Left lung (tissue), 10 donors: ENCODE results near the gene EMP3. TPM values are rescaled to one million over a fixed set of nuclear protein-coding genes. Genes with fewer than 3 reads are reported as not detected.

ENCODE experiments used
- ATAC-seq: fragments of 200-7000 bp; cut with Tn5 transposase; one replicate; pipeline ENCODE4 v1.9.1; 2020; ENCODE audit warnings: moderate library complexity
- DNase-seq, 4 donors: peaks; one replicate each; pipeline ENCODE4 v3.0.0-alpha.2; 2013 to 2020
- H3K27ac ChIP-seq, 2 donors: fragments of 200-600 bp; sonication (generic) in 1 of 2; one replicate each; pipeline versions ENCODE4 v1.5.0 to v1.8.0; 2020 to 2021
- H3K27me3 ChIP-seq, 2 donors: fragments of 200-600 bp; sonication (generic) in 1 of 2; one replicate each; pipeline versions ENCODE4 v1.5.0 to v1.8.0; 2020 to 2021
- H3K36me3 ChIP-seq, 2 donors: fragments of 200-600 bp; sonication (generic) in 1 of 2; one replicate each; pipeline versions ENCODE4 v1.5.0 to v1.8.0; 2020 to 2021
- H3K4me1 ChIP-seq, 2 donors: fragments of 200-600 bp; one replicate each; pipeline ENCODE4 v1.8.0; 2021
- H3K4me3 ChIP-seq, 2 donors: fragments of 200-600 bp; sonication (generic) in 1 of 2; one replicate each; pipeline versions ENCODE4 v1.5.0 to v1.8.0; 2020 to 2021; ENCODE audit warnings: mild to moderate bottlenecking in 1 of 2
- H3K9me3 ChIP-seq, 2 donors: fragments of 200-600 bp; sonication (generic) in 1 of 2; one replicate each; pipeline versions ENCODE4 v1.5.0 to v1.8.0; 2020 to 2021
- intact Hi-C, 2 donors: fragments of 100-400 bp; cut with DNase I; formaldehyde crosslinking; loops; one replicate each; pipeline versions ENCODE4 v1.11.2 to v1.14.2; 2022
- polyA plus RNA-seq, 6 donors: library from polyadenylated mRNA; unstranded; fragments of 120-200 nt; gene quantifications; one replicate each; pipeline ENCODE4 v1.2.1, GENCODE V29; 2013; ENCODE audit not compliant: insufficient read length in 6 of 6
- total RNA-seq, 2 donors: library from RNA; stranded (reverse); fragmentation: NEBNext Ultra II Directional; extraction: Animal tissue kit (Norgen Biotek cat#: 25700); gene quantifications; one replicate each; pipeline ENCODE4 v1.2.1, GENCODE V29; 2021
- TF ChIP-seq, protein P1 (sequence below), 2 donors: fragments of 200-600 bp; sonication (generic) in 1 of 2; IDR thresholded peaks; one replicate each; pipeline versions ENCODE4 v1.5.0 to v1.8.0; 2021; ENCODE audit warnings: antibody characterized with exemption in 2 of 2
- donor health status: DM: no; HTN: yes; CAD: no.
- donor health status: DM: no; HTN: no; CAD: no.

The EMP3 gene
- total and polyA plus RNA-seq, 8 donors: 102 to 320 (median 110) TPM

DNA sequence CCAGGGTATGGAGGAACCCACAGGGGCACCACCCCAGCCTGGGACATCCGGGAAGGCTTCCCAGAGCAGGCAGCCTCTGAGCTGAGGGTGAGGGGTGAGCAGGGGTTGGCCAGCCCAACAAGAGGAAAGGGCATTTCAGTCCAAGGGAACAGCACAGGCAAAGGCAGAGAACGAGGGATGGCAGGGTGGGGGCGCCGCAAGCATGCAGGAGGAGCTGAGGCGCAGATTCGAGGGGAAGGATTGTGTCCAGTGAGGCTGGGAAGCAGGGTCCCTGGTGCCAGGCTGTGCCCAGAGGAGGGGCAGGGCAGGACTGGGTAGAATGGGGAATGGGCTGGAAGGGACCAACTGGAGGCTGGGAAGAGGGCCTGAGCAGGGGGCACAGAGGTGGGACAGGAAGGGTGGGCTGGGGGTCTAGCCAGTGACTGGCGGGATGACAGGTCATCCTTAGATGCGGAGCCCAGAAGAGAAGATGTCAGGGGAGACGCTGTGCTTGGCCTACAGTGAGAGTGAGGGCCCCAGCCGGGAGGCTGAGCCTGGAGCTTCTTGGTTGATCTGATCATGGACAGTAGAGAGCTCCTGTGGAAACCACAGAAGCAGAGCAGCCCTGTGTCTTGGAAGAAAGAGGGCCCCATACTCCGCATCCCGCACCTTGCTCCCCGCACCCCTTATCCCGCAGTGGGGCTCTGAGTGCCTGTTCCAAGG is 13.6 kb downstream of the EMP3 start:
- no peak overlapping the region for H3K27ac ChIP-seq
- H3K4me3 ChIP-seq: no peak overlapping the region
- peaks cover 0 to 16% of the 10 kb centered on the region in 2 donors for H3K4me1 ChIP-seq
- peaks cover 0 to 5% of the 10 kb centered on the region in 2 donors for H3K36me3 ChIP-seq
- intact Hi-C loops: no loop called here
- no peaks in the 10 kb centered on the region for H3K9me3 ChIP-seq
- DNase-seq: peak in 1 of 4 donors; percentile 45
- TF ChIP-seq, protein P1, sequence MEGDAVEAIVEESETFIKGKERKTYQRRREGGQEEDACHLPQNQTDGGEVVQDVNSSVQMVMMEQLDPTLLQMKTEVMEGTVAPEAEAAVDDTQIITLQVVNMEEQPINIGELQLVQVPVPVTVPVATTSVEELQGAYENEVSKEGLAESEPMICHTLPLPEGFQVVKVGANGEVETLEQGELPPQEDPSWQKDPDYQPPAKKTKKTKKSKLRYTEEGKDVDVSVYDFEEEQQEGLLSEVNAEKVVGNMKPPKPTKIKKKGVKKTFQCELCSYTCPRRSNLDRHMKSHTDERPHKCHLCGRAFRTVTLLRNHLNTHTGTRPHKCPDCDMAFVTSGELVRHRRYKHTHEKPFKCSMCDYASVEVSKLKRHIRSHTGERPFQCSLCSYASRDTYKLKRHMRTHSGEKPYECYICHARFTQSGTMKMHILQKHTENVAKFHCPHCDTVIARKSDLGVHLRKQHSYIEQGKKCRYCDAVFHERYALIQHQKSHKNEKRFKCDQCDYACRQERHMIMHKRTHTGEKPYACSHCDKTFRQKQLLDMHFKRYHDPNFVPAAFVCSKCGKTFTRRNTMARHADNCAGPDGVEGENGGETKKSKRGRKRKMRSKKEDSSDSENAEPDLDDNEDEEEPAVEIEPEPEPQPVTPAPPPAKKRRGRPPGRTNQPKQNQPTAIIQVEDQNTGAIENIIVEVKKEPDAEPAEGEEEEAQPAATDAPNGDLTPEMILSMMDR (IDR thresholded peaks at IDR 0.05): no peak
- H3K27me3 ChIP-seq: no peaks in the 10 kb centered on the region
- no peak for ATAC-seq

DNA sequence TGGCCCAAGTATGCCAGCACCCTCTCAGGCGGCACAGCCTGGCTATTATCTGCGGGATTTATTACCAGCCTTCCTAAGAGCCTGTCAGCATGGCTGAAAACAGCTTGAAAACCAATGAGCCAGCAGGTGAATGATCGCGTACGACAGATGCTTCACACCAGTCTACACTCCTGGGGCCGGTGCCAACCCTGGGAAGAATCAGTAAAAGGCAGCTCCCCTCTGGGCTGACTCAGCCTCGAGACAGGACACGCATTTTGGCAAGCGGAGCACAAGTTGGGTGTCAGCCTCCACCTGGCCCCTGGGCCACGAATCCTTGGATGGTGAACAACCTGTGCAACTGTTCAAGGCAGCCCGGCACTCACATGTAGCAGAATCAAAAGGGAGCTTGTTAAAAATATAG is 15.6 kb downstream of the EMP3 start:
- no peaks in the 10 kb centered on the region for H3K9me3 ChIP-seq
- TF ChIP-seq, protein P1 (IDR thresholded peaks at IDR 0.05): no peak
- intact Hi-C loops: no loop called here
- ATAC-seq: no peak
- H3K4me1 ChIP-seq: peaks cover 0 to 8% of the 10 kb centered on the region in 2 donors
- no peak overlapping the region for H3K4me3 ChIP-seq
- peak in 1 of 4 donors; percentile 24 for DNase-seq
- H3K36me3 ChIP-seq: peaks cover 0 to 5% of the 10 kb centered on the region in 2 donors
- H3K27me3 ChIP-seq: no peaks in the 10 kb centered on the region
- no peak overlapping the region for H3K27ac ChIP-seq

DNA sequence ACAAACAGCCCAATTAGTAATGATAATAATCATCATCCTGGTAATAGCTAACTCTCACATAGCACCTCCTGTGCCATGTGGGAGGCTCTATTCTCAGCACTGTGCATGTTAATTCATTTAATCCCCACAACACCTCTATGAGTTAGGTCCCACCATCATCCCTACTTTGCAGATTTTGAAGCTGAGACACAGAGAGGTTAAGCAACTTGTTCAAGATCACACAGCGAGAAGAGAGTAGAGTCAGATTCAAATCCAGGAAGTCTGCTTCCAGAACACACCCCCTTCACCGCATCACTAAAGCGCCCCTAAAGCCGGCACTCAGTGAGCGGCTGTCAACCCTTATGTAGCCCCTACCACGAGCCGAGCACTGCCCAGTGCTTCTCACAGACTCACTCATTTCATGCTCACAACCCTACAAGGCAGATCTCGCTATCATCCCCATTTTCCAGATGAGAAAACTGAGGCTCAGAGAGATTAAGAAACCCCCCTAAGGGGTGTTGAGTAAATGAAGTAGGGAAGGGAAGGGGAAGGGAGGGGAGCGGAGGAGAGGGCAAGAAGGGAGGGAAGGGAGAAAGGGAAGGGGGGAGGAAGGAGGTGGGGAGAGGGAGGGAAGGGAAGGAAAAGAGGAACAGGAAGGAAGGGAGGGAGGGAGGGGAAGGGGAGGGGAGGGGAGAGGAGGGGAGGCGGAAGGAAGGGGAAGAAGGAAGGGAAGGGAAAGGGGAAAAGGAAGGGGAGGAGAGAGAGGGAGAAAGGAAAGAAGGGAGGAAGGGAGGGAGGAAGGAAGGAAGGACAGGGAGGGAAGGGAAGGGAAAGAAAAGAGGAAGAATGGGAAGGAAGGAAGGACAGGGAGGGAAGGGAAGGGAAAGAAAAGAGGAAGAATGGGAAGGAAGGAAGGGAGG is 16.4 kb downstream of the EMP3 start:
- ATAC-seq (no peak), DNase-seq (no peak)
- intact Hi-C loops: no loop called here
- H3K36me3 ChIP-seq: peaks cover 0 to 5% of the 10 kb centered on the region in 2 donors
- H3K4me3 ChIP-seq: no peak overlapping the region
- H3K4me1 ChIP-seq: peaks cover 0 to 8% of the 10 kb centered on the region in 2 donors
- no peaks in the 10 kb centered on the region for H3K27me3 ChIP-seq
- no peaks in the 10 kb centered on the region for H3K9me3 ChIP-seq
- H3K27ac ChIP-seq: no peak overlapping the region
- TF ChIP-seq, protein P1 (IDR thresholded peaks at IDR 0.05): no peak

DNA sequence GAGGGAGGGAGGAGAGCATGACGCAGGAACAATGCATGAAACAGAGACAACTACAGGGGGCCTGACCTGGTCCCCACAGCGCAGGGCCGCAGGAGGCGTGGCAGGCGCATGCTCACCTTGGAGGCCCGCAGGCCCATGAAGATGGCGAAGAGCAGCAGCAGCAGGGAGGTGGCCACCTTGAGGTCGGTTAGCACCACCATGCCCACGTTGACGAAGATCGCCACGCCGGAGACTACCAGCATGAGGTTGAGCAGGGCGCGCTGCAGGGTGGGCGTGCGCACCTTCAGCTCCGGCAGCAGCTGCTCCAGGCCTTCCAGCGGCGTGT is 17.0 kb downstream of the EMP3 start:
- Histone ChIP-seq H3K4me1 (peaks cover 0 to 8% of the 10 kb centered on the region in 2 donors), H3K36me3 (peaks cover 0 to 5% of the 10 kb centered on the region in 2 donors), H3K27ac (no peak overlapping the region), H3K4me3 (no peak overlapping the region), H3K9me3 (no peaks in the 10 kb centered on the region), H3K27me3 (no peaks in the 10 kb centered on the region)
- TF ChIP-seq, protein P1 (IDR thresholded peaks at IDR 0.05): no peak
- DNase-seq (no peak), ATAC-seq (no peak)
- intact Hi-C loops: no loop called here
